Activated CD4-positive, alpha-beta T cell treated with anti-CD3 and anti-CD28 coated beads, Interleukin-2, amount 50 U/mL, for 48 hours (primary cell): ENCODE measurements around the gene FGF14.
"Not testable (repeated sequence)": the region's sequence is repeated elsewhere in the genome, so short reads cannot be mapped to it uniquely, and the experiment has no call there.

Source experiments
- DNase-seq, 2 experiments: peaks; one replicate each; pipeline ENCODE4 v3.0.0-alpha.2; 2020

Gene FGF14

GRCh38 chr13:101915755-101916107 lies 486.1 kb downstream of the FGF14 start:
- no peak for DNase-seq

- no peak for DNase-seq
Observed at GRCh38 chr13:101915331-101915730, 486.5 kb downstream of the FGF14 start.

GRCh38 chr13:101911752-101912151 lies 490.1 kb downstream of the FGF14 start:
- DNase-seq: no peak

GRCh38 chr13:101903890-101904289 lies 498.0 kb downstream of the FGF14 start:
- DNase-seq: no peak

- no peak for DNase-seq
Observed at GRCh38 chr13:101898676-101899075, 503.2 kb downstream of the FGF14 start.

GRCh38 chr13:101896541-101896940 lies 505.3 kb downstream of the FGF14 start:
- DNase-seq: no peak

- no peak for DNase-seq
Observed at GRCh38 chr13:101893021-101893420, 508.8 kb downstream of the FGF14 start.

- no peak for DNase-seq
Observed at GRCh38 chr13:101892296-101892695, 509.6 kb downstream of the FGF14 start.

GRCh38 chr13:101881593-101881992 lies 520.3 kb downstream of the FGF14 start:
- DNase-seq: no peak

GRCh38 chr13:101880581-101880980 lies 521.3 kb downstream of the FGF14 start:
- no peak for DNase-seq

GRCh38 chr13:101876951-101877350 lies 524.9 kb downstream of the FGF14 start:
- DNase-seq: no peak

- DNase-seq: no peak
Observed at GRCh38 chr13:101875717-101876393, 526.0 kb downstream of the FGF14 start.

GRCh38 chr13:101875091-101875490 lies 526.8 kb downstream of the FGF14 start:
- no peak for DNase-seq

- DNase-seq: no peak
Observed at GRCh38 chr13:101869553-101869952, 532.3 kb downstream of the FGF14 start.

GRCh38 chr13:101868585-101869469 lies 533.0 kb downstream of the FGF14 start:
- DNase-seq: no peak

GRCh38 chr13:101866889-101867581 lies 534.8 kb downstream of the FGF14 start:
- DNase-seq: no peak

- DNase-seq: no peak
Observed at GRCh38 chr13:101858860-101859259, 543.0 kb downstream of the FGF14 start.

- DNase-seq: no peak
Observed at GRCh38 chr13:101846701-101847100, 555.1 kb downstream of the FGF14 start.

- DNase-seq: no peak
Observed at GRCh38 chr13:101846249-101846648, 555.6 kb downstream of the FGF14 start.

- no peak for DNase-seq
Observed at GRCh38 chr13:101845245-101846020, 556.4 kb downstream of the FGF14 start.

- DNase-seq: no peak
Observed at GRCh38 chr13:101841698-101842097, 560.1 kb downstream of the FGF14 start.

- no peak for DNase-seq
Observed at GRCh38 chr13:101838323-101838722, 563.5 kb downstream of the FGF14 start.

- DNase-seq: not testable (repeated sequence)
Observed at GRCh38 chr13:101837778-101838177, 564.1 kb downstream of the FGF14 start.
